ENCODE data around the gene PPP2R3B. TPM values are rescaled to one million over a fixed set of nuclear protein-coding genes. Genes with fewer than 3 reads are reported as not detected.

The PPP2R3B gene
- total RNA-seq, 1 experiment from 2014 or later = 19.1 TPM

DNA sequence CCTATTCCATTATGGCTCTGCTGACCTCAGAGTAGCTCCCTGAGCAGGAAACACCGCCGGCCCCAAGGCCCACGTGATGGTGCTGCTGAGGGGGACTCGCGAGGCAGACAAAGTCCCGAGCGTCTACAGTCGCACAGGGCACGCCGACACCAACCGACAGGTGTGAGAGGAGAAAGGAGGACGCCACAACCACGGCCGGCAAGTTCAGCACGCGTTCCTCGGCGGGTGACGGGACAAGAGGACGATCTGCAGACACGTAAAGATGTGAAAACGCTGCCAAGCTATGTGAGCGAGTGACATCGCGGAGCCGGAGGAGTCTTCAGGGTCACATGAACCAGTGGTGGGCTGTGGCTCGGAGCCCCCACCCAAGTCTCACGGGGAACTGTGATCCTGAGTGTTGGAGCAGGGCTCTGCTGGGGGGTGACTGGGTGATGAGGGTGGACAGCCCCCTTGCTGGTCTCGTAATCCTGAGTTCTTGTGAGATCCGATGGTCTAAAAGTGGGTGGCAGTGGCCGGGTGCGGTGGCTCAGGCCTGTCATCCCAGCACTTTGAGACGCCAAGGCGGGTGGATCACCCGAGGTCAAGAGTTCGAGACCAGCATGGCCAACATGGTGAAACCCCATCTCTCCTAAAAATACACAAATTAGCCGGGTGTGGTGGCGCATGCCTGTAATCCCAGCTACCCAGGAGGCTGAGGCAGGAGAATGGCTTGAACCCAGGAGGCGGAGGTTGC lies 34.0 kb downstream of the PPP2R3B start:
- BruUV-seq (replicated peaks) = no TSS peak
- Histone ChIP-seq H3K27me3 (ENCODE audit: insufficient read depth, low read length) (no peaks in the 10 kb centered on the region), H2AFZ (ENCODE audit: low read depth, low read length, poor library complexity, severe bottlenecking) (no peak overlapping the region), H4K20me1 (ENCODE audit: insufficient read depth) (no peaks in the 10 kb centered on the region), H3K79me2 (ENCODE audit: insufficient read depth, low read length) (no peaks in the 10 kb centered on the region), H3K36me3 (ENCODE audit: control insufficient read depth in 1 of 2, insufficient read depth in 2 of 2, low read length in 2 of 2) (no peaks in the 10 kb centered on the region), H3K4me3 (replicated peaks in 1 of 2; ENCODE audit: low read depth in 1 of 2, low read length in 2 of 2) (no peak overlapping the region), H3K4me2 (ENCODE audit: low read length) (no peak overlapping the region), H3K9me3 (ENCODE audit: control insufficient read depth in 1 of 2, insufficient read depth in 1 of 2, low read depth in 1 of 2, low read length in 2 of 2) (no peaks in the 10 kb centered on the region), H3K4me1 (ENCODE audit: control insufficient read depth in 1 of 2, insufficient read depth in 2 of 2, low read length in 2 of 2) (no peaks in the 10 kb centered on the region), H3K9ac (ENCODE audit: low read length) (no peak overlapping the region), H3K27ac (ENCODE audit: low read depth, low read length) (no peak overlapping the region), H3K9me2 (ENCODE audit: insufficient read depth) (no peaks in the 10 kb centered on the region)
- no peak for DNase-seq (ENCODE audit: low read depth, low spot score)
- ChIA-PET CTCF (no interaction called here), POLR2A (no interaction called here), RAD21 (ENCODE audit: low non-redundant PET in 1 of 2, low total read pairs in 2 of 2, uncharacterized antibody in 2 of 2, unreplicated experiment in 2 of 2) (no interaction called here)
- TF ChIP-seq POLR2AphosphoS5 (IDR thresholded peaks at IDR 0.05; ENCODE audit: low read depth, low read length) (no peak), TCF7L2 (IDR thresholded peaks at IDR 0.05; ENCODE audit: borderline replicate concordance, extremely low read depth, insufficient read depth, insufficient read length) (no peak), EGR1 (IDR thresholded peaks at IDR 0.05; ENCODE audit: low read depth) (no peak), CEBPB (IDR thresholded peaks at IDR 0.05; ENCODE audit: low read depth) (no peak), CBX3 (IDR thresholded peaks at IDR 0.05; ENCODE audit: low read depth) (no peak), RAD21 (IDR thresholded peaks at IDR 0.05; ENCODE audit: low read depth) (no peak), EZH2phosphoT487 (IDR thresholded peaks at IDR 0.05; ENCODE audit: borderline replicate concordance) (no peak), REST (IDR thresholded peaks at IDR 0.05; ENCODE audit: low read depth) (no peak), SRF (IDR thresholded peaks at IDR 0.05; ENCODE audit: low read depth) (no peak), ZFX (IDR thresholded peaks at IDR 0.05) (no peak)
- TF ChIP-seq, protein P1, sequence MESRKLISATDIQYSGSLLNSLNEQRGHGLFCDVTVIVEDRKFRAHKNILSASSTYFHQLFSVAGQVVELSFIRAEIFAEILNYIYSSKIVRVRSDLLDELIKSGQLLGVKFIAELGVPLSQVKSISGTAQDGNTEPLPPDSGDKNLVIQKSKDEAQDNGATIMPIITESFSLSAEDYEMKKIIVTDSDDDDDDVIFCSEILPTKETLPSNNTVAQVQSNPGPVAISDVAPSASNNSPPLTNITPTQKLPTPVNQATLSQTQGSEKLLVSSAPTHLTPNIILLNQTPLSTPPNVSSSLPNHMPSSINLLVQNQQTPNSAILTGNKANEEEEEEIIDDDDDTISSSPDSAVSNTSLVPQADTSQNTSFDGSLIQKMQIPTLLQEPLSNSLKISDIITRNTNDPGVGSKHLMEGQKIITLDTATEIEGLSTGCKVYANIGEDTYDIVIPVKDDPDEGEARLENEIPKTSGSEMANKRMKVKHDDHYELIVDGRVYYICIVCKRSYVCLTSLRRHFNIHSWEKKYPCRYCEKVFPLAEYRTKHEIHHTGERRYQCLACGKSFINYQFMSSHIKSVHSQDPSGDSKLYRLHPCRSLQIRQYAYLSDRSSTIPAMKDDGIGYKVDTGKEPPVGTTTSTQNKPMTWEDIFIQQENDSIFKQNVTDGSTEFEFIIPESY (IDR thresholded peaks at IDR 0.05; ENCODE audit: extremely low read depth, insufficient replicate concordance, low read length) = no peak
- TF ChIP-seq, protein P2, sequence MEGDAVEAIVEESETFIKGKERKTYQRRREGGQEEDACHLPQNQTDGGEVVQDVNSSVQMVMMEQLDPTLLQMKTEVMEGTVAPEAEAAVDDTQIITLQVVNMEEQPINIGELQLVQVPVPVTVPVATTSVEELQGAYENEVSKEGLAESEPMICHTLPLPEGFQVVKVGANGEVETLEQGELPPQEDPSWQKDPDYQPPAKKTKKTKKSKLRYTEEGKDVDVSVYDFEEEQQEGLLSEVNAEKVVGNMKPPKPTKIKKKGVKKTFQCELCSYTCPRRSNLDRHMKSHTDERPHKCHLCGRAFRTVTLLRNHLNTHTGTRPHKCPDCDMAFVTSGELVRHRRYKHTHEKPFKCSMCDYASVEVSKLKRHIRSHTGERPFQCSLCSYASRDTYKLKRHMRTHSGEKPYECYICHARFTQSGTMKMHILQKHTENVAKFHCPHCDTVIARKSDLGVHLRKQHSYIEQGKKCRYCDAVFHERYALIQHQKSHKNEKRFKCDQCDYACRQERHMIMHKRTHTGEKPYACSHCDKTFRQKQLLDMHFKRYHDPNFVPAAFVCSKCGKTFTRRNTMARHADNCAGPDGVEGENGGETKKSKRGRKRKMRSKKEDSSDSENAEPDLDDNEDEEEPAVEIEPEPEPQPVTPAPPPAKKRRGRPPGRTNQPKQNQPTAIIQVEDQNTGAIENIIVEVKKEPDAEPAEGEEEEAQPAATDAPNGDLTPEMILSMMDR (IDR thresholded peaks at IDR 0.05 in 2 of 3, conservative IDR thresholded peaks at IDR 0.05 in 1 of 3; ENCODE audit: borderline replicate concordance in 1 of 3, insufficient read depth in 1 of 3, low read depth in 2 of 3, low read length in 2 of 3) = no peak
- ATAC-seq = no peak
- intact Hi-C loops (cut with micrococcal nuclease) = no loop called here

Data from HCT116 (cell line).